H1 (cell line): ENCODE results near the gene PATE2. TPM values are rescaled to one million over a fixed set of nuclear protein-coding genes. Genes with fewer than 3 reads are reported as not detected.

Experiments
- CTCF ChIA-PET: fragments of 300-600 bp; sonication (Branson Sonifier 250); formaldehyde crosslinking; loops from one replicate; lab custom pipeline; 2021; ENCODE audit not compliant: partially characterized antibody; lab: Charles Lee
- POLR2A ChIA-PET: fragments of 300-600 bp; sonication (Branson Sonifier 250); formaldehyde crosslinking; loops from one replicate; lab custom pipeline; 2021; ENCODE audit warnings: inconsistent platforms; ENCODE audit not compliant: partially characterized antibody; lab: Charles Lee
- DNase-seq, 2 experiments: peaks; one replicate each; pipeline versions ENCODE4 v3.0.0 to v3.0.0-alpha.2; 2010 to 2022; ENCODE audit warnings: low spot score in 2 of 2, low read depth in 1 of 2, mixed read lengths in 1 of 2
- FAIRE-seq: peaks from 2 replicates; lab custom pipeline; 2011; peaks lifted over from hg19 to GRCh38; lab: Jason Lieb, UNC
- H2AFZ ChIP-seq: 2 replicates; pipeline ENCODE4 v1.8.1; 2012; ENCODE audit warnings: low read length, inconsistent platforms
- H2AK5ac ChIP-seq: 2 replicates; pipeline ENCODE4 v1.6.1; 2013; ENCODE audit warnings: low read depth, low read length
- H2BK120ac ChIP-seq: replicated peaks from 2 replicates; pipeline ENCODE3; 2013; ENCODE audit warnings: low read depth, low read length, inconsistent platforms
- H2BK12ac ChIP-seq: 2 replicates; pipeline ENCODE4 v1.6.1; 2013; ENCODE audit warnings: low read depth, low read length
- H2BK15ac ChIP-seq: 2 replicates; pipeline ENCODE4 v1.6.1; 2013; ENCODE audit warnings: low read length
- H2BK20ac ChIP-seq: 2 replicates; pipeline ENCODE4 v1.6.1; 2013; ENCODE audit warnings: low read length
- H2BK5ac ChIP-seq: 2 replicates; pipeline ENCODE4 v1.6.1; 2013; ENCODE audit warnings: low read depth, low read length
- H3K14ac ChIP-seq: 2 replicates; pipeline ENCODE4 v1.6.1; 2013; ENCODE audit warnings: inconsistent platforms; ENCODE audit not compliant: insufficient read length
- H3K18ac ChIP-seq: 2 replicates; pipeline ENCODE4 v1.6.1; 2013; ENCODE audit warnings: low read length; ENCODE audit errors: extremely low read depth
- H3K23ac ChIP-seq: 2 replicates; pipeline ENCODE4 v1.6.1; 2013; ENCODE audit warnings: inconsistent platforms; ENCODE audit not compliant: insufficient read length
- H3K23me2 ChIP-seq: 2 replicates; pipeline ENCODE4 v1.6.1; 2013; ENCODE audit warnings: low read depth, low read length
- H3K27ac ChIP-seq: 2 replicates; pipeline ENCODE4 v1.6.1; 2011; ENCODE audit warnings: low read depth, low read length, inconsistent platforms
- H3K27me3 ChIP-seq, 4 experiments: replicated peaks in 1 of 4; 1 replicate in 1 of 4; 2 replicates in 3 of 4; pipeline versions ENCODE4 v1.6.1 to v1.8.1; 2011 to 2013; ENCODE audit warnings: low read length in 3 of 4, mild to moderate bottlenecking in 3 of 4, inconsistent platforms in 2 of 4, mixed read lengths in 2 of 4, moderate library complexity in 1 of 4; ENCODE audit not compliant: control insufficient read depth in 3 of 4, insufficient read depth in 3 of 4; ENCODE audit errors: extremely low read depth in 1 of 4
- H3K36me3 ChIP-seq, 4 experiments: 2 replicates each; pipeline versions ENCODE4 v1.6.1 to v1.8.1; 2011 to 2013; ENCODE audit warnings: mild to moderate bottlenecking in 4 of 4, low read length in 3 of 4, moderate library complexity in 2 of 4, control low read depth in 1 of 4, inconsistent platforms in 1 of 4; ENCODE audit not compliant: insufficient read depth in 4 of 4, control insufficient read depth in 2 of 4
- H3K4ac ChIP-seq: replicated peaks from 2 replicates; pipeline ENCODE3; 2013; ENCODE audit warnings: low read length, low read depth, mixed read lengths, inconsistent platforms; ENCODE audit not compliant: insufficient read length
- H3K4me1 ChIP-seq, 4 experiments: replicated peaks in 1 of 4; 1 replicate in 1 of 4; 2 replicates in 3 of 4; pipeline versions ENCODE4 v1.6.1 to v1.8.1; 2011 to 2013; ENCODE audit warnings: low read length in 3 of 4, inconsistent platforms in 2 of 4, mixed read lengths in 1 of 4; ENCODE audit not compliant: insufficient read depth in 4 of 4, control insufficient read depth in 3 of 4
- H3K4me2 ChIP-seq, 2 experiments: 2 replicates each; pipeline versions ENCODE4 v1.6.1 to v1.8.1; 2011 to 2013; ENCODE audit warnings: low read depth in 2 of 2, low read length in 2 of 2, control low read depth in 1 of 2, inconsistent platforms in 1 of 2, mild to moderate bottlenecking in 1 of 2; ENCODE audit not compliant: insufficient read depth in 1 of 2
- H3K4me3 ChIP-seq, 4 experiments: fragments of 200-600, 300-600 bp in 1 of 4; sonication (generic), shearing (Covaris generic), sonication (Bioruptor Twin) in 1 of 4; 2 replicates each; pipeline versions ENCODE4 v1.5.1 to v1.8.1; 2011 to 2016; ENCODE audit warnings: low read length in 4 of 4, low read depth in 3 of 4, control low read depth in 2 of 4, inconsistent platforms in 2 of 4, mild to moderate bottlenecking in 2 of 4, mixed read lengths in 1 of 4, moderate library complexity in 1 of 4; ENCODE audit not compliant: insufficient read depth in 2 of 4; ENCODE audit errors: extremely low read depth in 1 of 4
- H3K56ac ChIP-seq: replicated peaks from 2 replicates; pipeline ENCODE3; 2013; ENCODE audit warnings: low read depth, mild to moderate bottlenecking, mixed read lengths, low read length, inconsistent platforms; ENCODE audit not compliant: insufficient read length
- H3K79me1 ChIP-seq: 2 replicates; pipeline ENCODE4 v1.6.1; 2013; ENCODE audit warnings: low read depth, low read length, control low read depth
- H3K79me2 ChIP-seq, 2 experiments: 2 replicates each; pipeline versions ENCODE4 v1.6.1 to v1.8.1; 2012 to 2013; ENCODE audit warnings: low read length in 2 of 2, mild to moderate bottlenecking in 2 of 2, inconsistent platforms in 1 of 2; ENCODE audit not compliant: insufficient read depth in 2 of 2, control insufficient read depth in 1 of 2
- H3K9ac ChIP-seq, 4 experiments: replicated peaks in 1 of 4; 1 replicate in 1 of 4; 2 replicates in 3 of 4; pipeline versions ENCODE4 v1.6.1 to v1.8.1; 2011 to 2013; ENCODE audit warnings: low read depth in 3 of 4, low read length in 3 of 4, control low read depth in 2 of 4, mild to moderate bottlenecking in 2 of 4, moderate library complexity in 2 of 4, inconsistent platforms in 1 of 4; ENCODE audit errors: extremely low read depth in 1 of 4
- H3K9me3 ChIP-seq, 2 experiments: 2 replicates each; pipeline versions ENCODE4 v1.6.1 to v1.8.1; 2012 to 2013; ENCODE audit warnings: mild to moderate bottlenecking in 2 of 2, moderate library complexity in 2 of 2, control low read depth in 1 of 2, inconsistent platforms in 1 of 2, low read depth in 1 of 2, low read length in 1 of 2, mixed read lengths in 1 of 2; ENCODE audit not compliant: insufficient read depth in 2 of 2
- H4K20me1 ChIP-seq, 2 experiments: replicated peaks in 1 of 2; 2 replicates each; pipeline versions ENCODE3 to v1.8.1; 2011 to 2013; ENCODE audit warnings: inconsistent platforms in 2 of 2, low read length in 2 of 2, mild to moderate bottlenecking in 1 of 2; ENCODE audit not compliant: insufficient read depth in 2 of 2, control insufficient read depth in 1 of 2
- H4K5ac ChIP-seq: 2 replicates; pipeline ENCODE4 v1.6.1; 2013; ENCODE audit warnings: low read length, low read depth, mixed read lengths, inconsistent platforms; ENCODE audit not compliant: insufficient read length
- H4K8ac ChIP-seq: 2 replicates; pipeline ENCODE4 v1.8.0; 2013; ENCODE audit warnings: mild to moderate bottlenecking, moderate library complexity, low read length, inconsistent platforms; ENCODE audit not compliant: insufficient read depth; ENCODE audit errors: extremely low read depth
- H4K91ac ChIP-seq: replicated peaks from 2 replicates; pipeline ENCODE3; 2013; ENCODE audit warnings: low read length, mixed read lengths, inconsistent platforms; ENCODE audit not compliant: insufficient read length
- FOSL1 ChIP-seq: IDR thresholded peaks from 2 replicates; pipeline ENCODE4 v1.6.1; 2011; ENCODE audit warnings: mild to moderate bottlenecking, low read depth, low read length, moderate library complexity; ENCODE audit not compliant: insufficient read depth
- KDM4A ChIP-seq: IDR thresholded peaks from one replicate; pipeline ENCODE4 v1.7.1; 2012; ENCODE audit warnings: low read depth, mild to moderate bottlenecking, moderate library complexity, low read length, inconsistent platforms; ENCODE audit not compliant: severe bottlenecking
- WGBS, 2 experiments: shearing (Covaris generic) in 1 of 2; methylation state at CpG; one replicate each; pipeline versions ENCODE4 v1.1.6 to v1.1.7; 2013 to 2015; ENCODE audit warnings: low lambda C conversion rate in 2 of 2, mixed read lengths in 2 of 2, inconsistent platforms in 1 of 2, low coverage in 1 of 2, missing lambda C conversion rate in 1 of 2; ENCODE audit not compliant: insufficient replicate concordance in 2 of 2, insufficient coverage in 1 of 2, insufficient read length in 1 of 2; ENCODE audit errors: extremely low coverage in 1 of 2, missing lambda C conversion rate in 1 of 2; 5-methylcytosine and 5-hydroxymethylcytosine counted together
- polyA plus RNA-seq, 7 experiments: library from polyadenylated mRNA; depleted of rRNA in 3 of 7; stranded (reverse) in 5 of 7; unstranded in 2 of 7; fragments of >200 nt in 5 of 7; fragments of 200-250 nt in 2 of 7; gene quantifications; 1 replicate in 5 of 7; 2 replicates in 1 of 7; 4 replicates in 1 of 7; pipeline versions ENCODE4 v1.2.1 to v1.2.3, GENCODE V29; 2011 to 2013; ENCODE audit warnings: missing spikeins in 2 of 7, mixed read lengths in 2 of 7
- total RNA-seq: library from RNA; stranded (reverse); fragmentation: NEBNext Ultra II Directional; extraction: Animal tissue kit (Norgen Biotek cat#: 25700); gene quantifications from 2 replicates; pipeline ENCODE4 v1.2.1, GENCODE V29; 2021

The PATE2 gene
- total and polyA plus RNA-seq, 2 of the 8 experiments (the other 6 are each of a cell fraction or from before 2014, with no cell fraction given): 0.14 TPM; not detected in 1

GRCh38 chr11:125766251-125766650 lies 12.4 kb downstream of the PATE2 start:
- no peak overlapping the region for H3K56ac ChIP-seq
- no peaks in the 10 kb centered on the region for H3K9me3 ChIP-seq
- no peak overlapping the region for H3K4me2 ChIP-seq
- 86% methylated on average over 1 of the region's 1 CpG; no CpG with 5 or more reads in 1 of the 2 experiments for WGBS, 2 experiments
- no peak overlapping the region for H3K4me3 ChIP-seq
- H2AK5ac ChIP-seq: no peak overlapping the region
- no peak overlapping the region for H4K5ac ChIP-seq
- no peak overlapping the region for H2BK15ac ChIP-seq
- no peak overlapping the region for H3K4ac ChIP-seq
- H2BK12ac ChIP-seq: no peak overlapping the region
- TF ChIP-seq FOSL1 (no peak), KDM4A (no peak)
- TF ChIP-seq, all 59 proteins: peak for 0
- no peaks in the 10 kb centered on the region for H4K20me1 ChIP-seq
- H3K9ac ChIP-seq: no peak overlapping the region
- no peak overlapping the region for H3K18ac ChIP-seq
- H3K79me1 ChIP-seq: no peaks in the 10 kb centered on the region
- H4K91ac ChIP-seq: no peak overlapping the region
- no peak overlapping the region for H2BK20ac ChIP-seq
- no peak overlapping the region for H3K23ac ChIP-seq
- no peaks in the 10 kb centered on the region for H3K36me3 ChIP-seq
- H3K79me2 ChIP-seq: no peaks in the 10 kb centered on the region
- no peaks in the 10 kb centered on the region for H3K27me3 ChIP-seq
- H3K4me1 ChIP-seq: no peaks in the 10 kb centered on the region; a peak in 1 of 7 replicates
- POLR2A ChIA-PET: no interaction called here
- FAIRE-seq: no peak
- no peak for DNase-seq
- H3K23me2 ChIP-seq: no peaks in the 10 kb centered on the region
- no peak overlapping the region for H4K8ac ChIP-seq
- no peak overlapping the region for H3K14ac ChIP-seq
- H2AFZ ChIP-seq: no peak overlapping the region
- no peak overlapping the region for H2BK120ac ChIP-seq
- H2BK5ac ChIP-seq: no peak overlapping the region
- CTCF ChIA-PET: interaction anchor here (1.0 kb wide), 2 partner anchors 16 to 61 kb away, joined by 3 read pairs; no protein-coding TSS in a partner anchor
- no peak overlapping the region for H3K27ac ChIP-seq
